ENCODE results near the gene MRPS26.
"Not testable (repeated sequence)": the region's sequence is repeated elsewhere in the genome, so short reads cannot be mapped to it uniquely, and the experiment has no call there.

Gene MRPS26

GRCh38 chr20:3074812-3075211, 29.0 kb downstream of the MRPS26 start:
- no peak for DNase-seq (ENCODE audit: low read depth, low spot score)

- DNase-seq (ENCODE audit: low read depth, low spot score) = not testable (repeated sequence)
Observed at GRCh38 chr20:3075315-3075714, 29.5 kb downstream of the MRPS26 start.

DNA sequence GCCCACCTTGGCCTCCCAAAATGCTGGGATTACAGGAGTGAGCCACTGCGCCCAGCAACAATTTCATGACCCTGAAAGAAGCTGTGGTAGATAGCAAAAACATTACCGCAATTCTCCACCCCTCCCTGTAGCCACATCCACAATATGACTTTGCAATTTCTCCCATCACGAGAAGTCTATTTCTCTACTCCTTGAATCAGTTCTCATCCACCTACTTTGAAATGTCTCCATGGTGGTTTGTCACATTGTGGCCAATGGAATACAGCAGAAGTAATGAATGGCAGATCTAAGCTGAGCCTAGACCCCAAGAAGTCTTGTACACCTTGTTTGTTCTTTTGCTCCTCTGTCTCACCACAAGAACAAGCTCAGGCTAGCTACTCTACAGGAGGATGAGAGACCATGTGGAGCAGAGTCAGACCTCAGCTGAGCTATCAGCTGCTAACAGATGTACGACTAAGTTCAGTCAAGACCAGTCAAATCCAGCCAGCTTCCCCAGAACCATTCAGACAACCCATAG, 31.8 kb downstream of the MRPS26 start:
- no peak for DNase-seq (ENCODE audit: low read depth, low spot score)

DNA sequence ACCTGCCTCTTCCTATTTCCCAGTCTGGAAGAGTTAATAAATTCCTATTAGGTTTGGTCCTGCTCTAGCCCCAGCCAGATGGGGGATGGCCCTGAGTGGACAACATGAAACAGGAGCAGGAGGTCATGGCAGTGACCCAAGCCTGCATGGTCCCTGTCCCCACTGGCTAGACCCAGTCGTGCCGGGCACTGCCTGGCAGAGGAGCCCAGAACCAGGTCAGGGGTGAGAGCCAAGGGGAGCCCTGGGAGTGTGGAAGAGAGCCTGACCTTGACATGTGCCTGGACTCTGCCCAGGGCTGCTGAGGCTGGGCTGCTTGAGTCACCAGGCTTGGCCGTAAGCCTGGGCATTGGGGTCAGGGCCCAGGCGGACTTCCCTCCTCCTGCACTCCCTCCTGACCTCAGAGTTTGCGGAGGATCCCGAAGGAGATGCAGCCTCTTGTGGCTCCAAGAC, 35.1 kb downstream of the MRPS26 start:
- peak; percentile 59 for DNase-seq (ENCODE audit: low read depth, low spot score)

DNA sequence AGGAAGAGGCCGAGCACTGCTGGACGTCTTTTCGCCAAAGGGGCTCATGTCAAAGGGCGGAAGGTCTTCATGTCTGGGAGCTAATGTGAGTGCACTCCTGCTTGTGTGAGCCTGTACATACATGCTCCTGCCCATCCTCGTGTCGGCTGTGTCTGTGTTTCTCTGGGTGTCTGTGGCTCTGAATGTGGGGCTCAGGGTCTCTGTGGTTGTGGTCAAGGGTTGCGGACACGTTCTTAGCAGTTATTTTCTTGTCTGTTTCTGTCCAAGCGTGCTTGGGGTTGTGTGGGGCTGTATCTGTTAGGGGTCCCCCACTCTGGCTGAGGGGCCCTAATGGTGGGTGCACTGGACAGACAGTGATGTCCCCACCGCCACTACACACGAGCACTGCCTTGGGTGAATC, 35.8 kb downstream of the MRPS26 start:
- DNase-seq (ENCODE audit: low read depth, low spot score) = no peak

DNA sequence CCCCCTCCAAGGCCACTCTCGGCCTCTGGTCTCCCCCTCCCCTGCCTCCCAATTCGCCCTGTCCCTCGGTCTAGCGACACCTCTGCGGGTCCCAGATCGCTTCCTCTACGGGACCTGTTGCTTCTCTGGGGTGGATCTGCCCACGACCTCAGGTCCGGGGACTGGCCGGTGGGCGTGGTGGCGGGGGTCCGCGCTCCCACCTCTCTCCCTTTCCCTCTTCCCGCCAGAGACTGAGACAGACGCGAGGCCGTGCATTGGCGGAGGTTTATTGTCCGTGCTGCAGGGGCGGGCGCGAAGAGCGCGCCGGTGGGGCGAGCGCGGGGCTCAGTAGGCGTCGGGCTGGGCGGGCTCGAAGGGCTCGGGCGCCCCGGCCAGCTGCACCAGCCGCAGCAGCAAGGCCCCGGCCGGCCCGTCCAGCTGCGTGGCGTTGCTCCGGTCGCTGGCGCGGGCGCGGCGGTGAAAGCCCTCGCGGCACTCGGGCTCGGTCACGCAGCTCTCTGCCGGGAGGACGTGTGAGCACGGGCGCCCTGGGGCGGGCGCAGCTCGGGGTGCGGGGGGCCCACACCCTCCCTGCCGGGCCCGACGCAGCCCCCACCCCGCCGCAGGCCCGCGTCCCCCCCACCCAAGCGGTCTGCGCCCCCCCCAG, 36.6 kb downstream of the MRPS26 start:
- DNase-seq (ENCODE audit: low read depth, low spot score) = peak; percentile 33

DNA sequence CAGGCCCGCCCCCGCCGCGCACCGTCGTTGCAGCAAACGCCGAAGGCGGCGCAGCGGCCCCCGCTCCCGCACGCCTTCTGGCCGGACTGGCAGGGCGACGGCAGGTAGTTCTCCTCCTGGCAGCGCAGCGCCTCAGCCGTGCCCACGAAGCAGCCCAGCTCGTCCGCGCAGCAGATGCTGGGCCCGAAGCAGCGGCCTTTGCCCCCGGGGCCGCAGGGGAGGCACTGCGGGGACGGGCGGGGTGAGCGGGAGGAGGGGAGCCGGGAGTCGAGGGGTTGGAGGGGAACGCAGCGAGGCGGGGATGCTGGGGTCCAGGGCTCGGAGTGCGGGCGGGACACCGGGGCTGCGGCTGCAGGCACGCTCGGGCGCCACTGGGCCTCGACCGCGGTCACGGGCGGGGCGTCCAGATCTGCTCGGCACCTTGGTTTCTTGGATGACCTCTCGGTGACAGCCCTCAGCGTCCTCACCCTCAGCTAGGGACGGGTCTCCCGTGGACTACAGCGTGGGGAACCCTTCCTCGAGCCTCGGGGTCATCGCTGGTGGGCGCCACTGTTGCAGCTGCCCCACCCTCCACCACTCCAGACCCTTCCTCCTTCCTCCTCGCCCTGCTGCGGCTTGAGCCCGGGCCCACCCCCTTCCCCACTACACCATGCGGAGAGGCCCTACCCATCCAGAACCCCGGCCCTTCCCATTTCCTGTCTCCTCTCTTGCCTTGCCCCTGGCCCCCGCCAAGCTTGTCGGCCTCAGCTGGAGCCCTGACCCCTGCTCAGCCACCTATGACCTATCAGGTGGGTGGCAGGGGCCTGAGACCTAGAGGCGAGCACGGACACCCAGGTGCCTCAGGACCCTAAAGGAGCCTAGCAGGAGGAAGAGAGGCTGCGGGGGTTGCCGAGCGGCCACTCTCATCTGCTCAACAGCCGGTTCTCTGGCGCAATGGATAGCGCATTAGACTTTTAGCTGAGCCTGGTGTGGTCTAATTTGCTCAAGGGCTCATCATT, 37.4 kb downstream of the MRPS26 start:
- no peak for DNase-seq (ENCODE audit: low read depth, low spot score)

GRCh38 chr20:3084283-3084985, 38.6 kb downstream of the MRPS26 start, which contains the start of gene AVP:
Gene AVP (minus strand): TSS chr20:3084724. CDS start chr20:3084674, 50 bp downstream.
- no peak for DNase-seq (ENCODE audit: low read depth, low spot score)

GRCh38 chr20:3084986-3085360, 39.1 kb downstream of the MRPS26 start:
- no peak for DNase-seq (ENCODE audit: low read depth, low spot score)

DNA sequence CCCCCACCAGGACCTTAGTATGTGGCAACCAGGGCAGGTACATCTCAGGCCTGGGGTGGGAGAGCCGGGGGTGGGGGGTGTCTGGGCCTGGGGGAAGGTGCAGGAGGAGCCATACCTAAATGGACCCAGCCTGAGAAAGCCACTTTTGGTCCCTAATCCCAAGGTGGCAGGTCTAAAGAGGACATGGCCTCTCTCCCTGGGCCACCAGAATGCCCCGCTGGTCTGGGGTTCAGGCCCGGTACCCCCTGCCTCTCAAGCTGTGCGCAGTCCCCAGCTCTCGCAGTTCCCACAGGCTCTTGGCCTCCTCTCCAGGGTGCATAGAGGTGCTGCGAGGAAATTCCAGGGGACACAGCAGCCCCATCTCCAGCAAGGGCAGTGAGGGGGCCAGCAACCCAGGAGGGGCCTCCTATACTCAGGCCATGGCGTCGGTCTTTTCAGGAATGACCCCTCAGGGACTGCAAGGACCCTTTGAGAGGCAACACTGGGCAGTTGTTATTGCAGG, 39.8 kb downstream of the MRPS26 start:
- DNase-seq (ENCODE audit: low read depth, low spot score) = no peak

DNA sequence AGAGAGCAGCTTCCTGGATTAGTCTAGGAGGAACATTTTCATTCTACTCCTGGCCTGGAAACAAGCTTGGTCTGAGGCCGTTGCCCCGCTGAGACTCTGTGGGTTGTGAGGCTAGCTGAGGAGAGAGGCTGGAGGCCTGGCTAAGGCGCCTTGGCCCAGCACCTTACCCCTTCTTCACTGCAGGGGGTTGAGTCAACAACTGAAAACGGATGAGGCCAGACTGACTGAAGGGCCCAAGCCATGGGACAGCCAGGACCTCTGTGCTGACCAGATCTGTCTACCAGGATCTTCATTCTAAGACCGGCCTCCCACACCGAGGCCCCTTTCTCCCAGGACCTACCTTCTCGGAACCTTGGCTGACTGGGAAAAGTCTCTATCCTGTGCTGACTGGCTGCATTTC, 42.2 kb downstream of the MRPS26 start:
- DNase-seq (ENCODE audit: low read depth, low spot score) = no peak

DNA sequence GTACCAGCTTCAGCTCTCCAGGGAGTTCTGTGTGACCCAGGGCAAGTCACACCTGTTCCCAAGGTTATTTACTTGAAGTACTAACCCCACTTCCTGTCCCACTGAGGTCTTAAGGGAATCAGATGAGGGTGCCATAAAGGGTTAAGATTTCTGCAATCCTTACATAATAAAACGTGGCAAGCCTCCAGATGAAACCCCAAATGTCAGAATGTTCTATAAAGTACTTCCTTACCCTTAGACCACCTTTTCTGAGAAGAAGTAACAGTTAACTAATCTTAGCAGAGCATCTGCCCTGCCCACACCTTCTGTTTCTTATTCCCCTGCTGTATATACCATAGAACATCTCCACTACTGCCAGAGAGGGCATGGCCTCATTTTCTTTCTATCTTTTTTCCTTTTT, 44.7 kb downstream of the MRPS26 start:
- no peak for DNase-seq (ENCODE audit: low read depth, low spot score)

- peak; percentile 32 for DNase-seq (ENCODE audit: low read depth, low spot score)
Observed at GRCh38 chr20:3092611-3093379, 46.9 kb downstream of the MRPS26 start.

- DNase-seq (ENCODE audit: low read depth, low spot score) = no peak
Observed at GRCh38 chr20:3093861-3094361, 48.1 kb downstream of the MRPS26 start.

DNA sequence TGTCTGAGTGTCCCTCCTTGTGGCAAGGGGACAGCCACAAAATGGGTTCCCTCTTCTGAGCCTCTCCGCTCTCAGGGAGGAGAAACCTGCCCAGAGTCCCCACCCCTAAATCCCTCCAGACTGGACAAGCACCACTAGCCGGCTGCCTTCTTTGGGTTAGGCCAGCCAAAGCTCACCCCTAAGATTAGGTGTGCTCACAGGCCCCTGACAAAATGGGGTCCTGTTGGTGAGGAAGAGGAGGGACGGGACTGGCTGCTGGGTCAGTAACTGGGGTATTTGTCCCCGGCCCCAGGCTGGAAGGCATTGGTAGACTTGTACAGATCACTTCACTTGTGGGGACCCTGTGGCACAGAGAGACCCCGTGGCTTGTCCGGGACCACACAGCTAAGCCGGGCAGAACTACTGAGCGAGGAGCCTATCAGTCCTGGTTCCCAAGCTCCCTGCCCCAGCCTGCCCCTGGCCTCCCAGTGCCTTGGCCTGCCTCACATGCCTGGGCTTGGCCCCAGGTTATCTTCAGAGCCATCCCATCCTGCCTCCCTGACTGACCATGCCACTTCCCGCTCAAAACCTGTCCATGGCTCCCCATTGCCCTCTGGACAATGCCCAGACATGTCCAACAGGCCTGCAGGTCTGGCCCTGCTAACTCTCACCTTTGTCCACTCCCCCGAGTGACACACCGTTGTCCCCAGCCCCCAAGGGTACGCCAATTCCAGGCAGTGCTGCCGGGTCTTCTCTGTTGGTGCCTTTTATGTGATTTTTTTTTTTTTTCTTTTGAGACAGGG, 49.2 kb downstream of the MRPS26 start:
- DNase-seq (ENCODE audit: low read depth, low spot score) = no peak
